ENCODE measurements around the gene WBP2.
A peak's percentile ranks its signal among the peaks of the same experiment; 100 is the strongest.

The WBP2 gene

DNA sequence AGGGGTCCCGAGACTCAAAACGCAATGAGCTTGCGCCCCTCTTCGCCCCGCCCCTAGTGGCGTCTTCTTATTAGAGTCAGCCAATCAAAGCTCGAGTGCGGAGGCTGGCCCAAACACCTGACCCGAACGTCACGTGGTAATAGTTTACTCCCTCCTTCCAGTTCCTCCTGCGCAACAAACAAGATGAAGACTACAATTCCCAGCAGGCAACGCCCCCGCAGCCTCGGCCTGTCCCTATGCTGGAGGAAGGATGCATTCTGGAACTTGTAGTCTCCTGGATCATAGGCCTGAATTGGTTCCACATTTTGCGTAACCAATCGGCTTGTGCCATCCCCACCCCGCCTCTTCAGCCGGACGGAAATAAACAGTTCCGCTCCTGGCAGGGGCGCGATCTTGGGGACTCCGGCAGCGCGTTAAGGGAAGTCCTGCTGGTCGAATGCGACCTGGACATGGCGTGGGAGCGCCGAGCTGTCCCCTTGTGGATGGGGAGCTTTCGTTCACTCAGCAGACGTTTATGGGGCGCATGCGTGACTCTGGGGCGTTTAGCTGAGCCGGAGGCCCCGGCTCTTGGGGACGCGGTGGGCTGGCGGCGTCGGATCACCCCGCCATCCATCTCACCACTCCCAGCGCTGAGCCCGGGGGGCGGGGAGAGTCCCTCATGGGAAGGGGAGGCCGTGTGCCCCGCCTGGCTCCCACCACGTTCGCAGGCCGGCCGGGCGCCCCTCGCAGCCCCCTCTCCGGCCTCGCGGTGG is at the start of gene WBP2:
TSS of gene WBP2 (minus strand) at position 26 of the 752 bp plus-strand sequence. CDS start 38 bp downstream, outside the sequence.
- peak; percentile 100 for DNase-seq

DNA sequence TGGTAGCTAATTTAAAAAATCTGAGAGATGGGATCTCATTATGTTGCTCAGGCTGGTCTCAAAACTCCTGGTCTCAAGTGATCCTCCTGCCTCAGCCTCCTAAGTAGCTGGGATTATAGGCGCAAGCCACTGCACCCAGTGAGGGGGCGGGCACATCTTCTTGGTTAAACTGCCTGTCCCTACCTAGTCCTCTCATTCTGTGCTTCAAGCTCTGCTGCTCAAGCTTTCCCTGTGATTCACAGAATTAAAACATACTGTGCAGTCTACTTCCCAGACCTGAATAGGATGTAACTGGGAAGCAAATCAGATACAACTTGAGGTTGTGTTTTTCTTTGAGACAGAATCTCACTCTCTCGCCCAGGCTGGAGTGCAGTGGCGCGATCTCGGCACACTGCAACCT is 47.3 kb upstream of the WBP2 start:
- no peak for DNase-seq

DNA sequence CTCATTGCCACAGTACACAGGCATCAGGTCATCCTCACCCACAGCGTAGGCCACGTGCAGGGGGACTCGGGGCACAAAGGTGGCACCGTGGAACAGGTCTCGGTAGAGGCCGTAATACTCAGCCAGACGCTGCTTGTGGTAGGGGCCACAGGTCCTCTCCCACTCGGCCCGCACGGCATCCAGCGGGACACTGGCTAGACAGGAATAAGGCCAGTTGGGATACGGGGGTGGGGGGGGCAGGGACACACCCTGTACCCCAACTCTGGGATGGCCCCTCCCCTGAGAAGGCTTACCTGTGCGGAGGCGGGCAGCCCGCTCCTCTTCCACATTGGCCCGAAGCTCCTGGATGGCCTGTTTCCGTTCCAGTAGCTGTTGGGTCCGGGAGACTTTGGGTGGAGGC is 46.6 kb upstream of the WBP2 start:
- no peak for DNase-seq

DNA sequence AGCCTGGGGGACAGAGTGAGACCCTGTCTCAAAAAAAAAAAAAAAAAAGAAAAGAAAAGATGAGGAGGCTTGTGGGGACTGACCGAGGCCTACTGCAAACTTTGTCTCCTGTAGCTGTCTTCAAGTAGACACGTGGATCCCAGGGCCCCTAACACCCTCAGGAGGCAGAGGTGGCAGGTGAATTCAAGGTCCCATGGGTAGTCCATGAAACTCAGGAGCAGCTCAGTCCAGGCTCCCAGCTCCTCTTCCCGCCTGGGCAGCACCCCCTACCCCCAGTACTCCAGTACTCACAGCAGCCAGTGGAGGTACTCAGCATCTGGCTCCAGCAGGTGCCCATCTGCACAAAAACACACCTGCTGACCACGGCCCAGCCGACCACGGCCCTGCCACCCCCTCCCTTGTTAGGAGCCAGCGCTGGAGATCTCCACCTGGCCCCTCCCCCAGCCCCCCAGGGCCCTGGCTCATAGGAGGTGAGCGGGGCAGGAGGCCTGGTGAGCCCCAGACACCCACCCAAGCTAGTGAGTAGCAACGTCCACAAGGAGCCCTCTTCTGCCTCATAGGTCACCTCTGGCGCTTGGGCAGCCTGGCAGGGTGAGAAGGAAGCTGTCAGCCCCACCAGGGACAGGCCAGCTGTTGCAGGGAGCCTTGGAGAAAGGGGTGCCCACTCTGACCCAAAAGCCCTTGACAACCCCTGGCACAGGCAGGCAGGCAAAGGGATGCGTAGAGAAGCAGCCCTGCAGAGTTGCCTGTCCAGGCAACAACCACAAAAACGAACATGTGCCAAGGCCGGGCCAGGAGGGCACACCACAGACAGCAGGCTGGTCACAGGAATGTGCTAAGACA is 45.8 kb upstream of the WBP2 start:
- no peak for DNase-seq

DNA sequence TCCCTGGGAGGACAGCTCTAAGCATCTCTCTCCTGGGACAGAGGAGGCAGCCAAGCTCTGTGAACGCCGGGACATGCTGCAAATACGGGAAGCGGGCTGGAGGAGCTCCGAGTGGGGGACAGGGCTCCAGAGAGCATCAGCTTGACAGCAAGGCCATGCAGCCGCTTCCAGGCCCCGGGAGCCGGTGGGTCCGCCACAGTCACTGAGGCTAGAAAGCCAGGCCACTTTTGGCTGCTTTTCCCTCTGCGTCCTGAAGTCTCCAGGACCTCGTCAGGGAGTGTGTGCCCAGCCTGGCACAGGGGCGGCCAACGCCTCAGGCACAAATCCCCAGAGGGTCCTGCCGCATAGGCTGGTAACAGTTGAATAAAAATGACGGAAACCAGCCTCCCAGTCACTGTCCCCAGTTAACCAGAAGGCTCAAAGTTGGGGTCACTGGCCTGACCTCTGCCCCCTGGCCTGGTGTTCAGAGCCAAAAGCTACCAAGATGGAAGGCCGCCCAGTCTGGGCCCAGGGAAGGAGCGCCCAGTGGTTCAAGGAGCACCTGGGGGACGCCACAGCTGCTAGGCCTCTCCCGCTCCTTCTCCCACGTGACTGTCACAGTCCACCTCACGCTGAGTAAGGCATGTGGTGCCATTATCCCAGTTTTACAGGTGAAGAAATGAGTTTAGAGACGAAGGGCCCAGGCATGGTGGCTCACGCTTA is 44.8 kb upstream of the WBP2 start:
- DNase-seq = no peak

DNA sequence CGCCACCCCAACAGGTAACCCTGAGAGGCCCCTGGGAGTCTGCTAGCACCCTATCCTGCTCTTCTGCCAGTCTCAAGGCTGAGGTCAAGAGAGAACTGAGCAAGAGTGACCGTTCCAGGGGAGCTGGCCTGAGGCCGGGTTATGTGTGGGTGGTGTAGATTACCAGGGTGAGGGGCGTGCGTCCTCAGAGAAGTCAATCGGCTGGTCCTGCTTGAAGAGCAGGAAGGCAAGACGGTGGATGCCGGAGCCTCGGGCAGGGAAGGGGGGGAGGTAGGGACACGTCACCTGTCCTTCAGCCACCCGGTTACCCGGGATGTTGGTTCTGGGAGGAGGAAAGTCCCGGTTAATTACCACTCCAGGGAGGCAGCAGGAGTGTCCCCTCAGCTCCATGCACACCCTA is 44.2 kb upstream of the WBP2 start:
- DNase-seq = no peak

DNA sequence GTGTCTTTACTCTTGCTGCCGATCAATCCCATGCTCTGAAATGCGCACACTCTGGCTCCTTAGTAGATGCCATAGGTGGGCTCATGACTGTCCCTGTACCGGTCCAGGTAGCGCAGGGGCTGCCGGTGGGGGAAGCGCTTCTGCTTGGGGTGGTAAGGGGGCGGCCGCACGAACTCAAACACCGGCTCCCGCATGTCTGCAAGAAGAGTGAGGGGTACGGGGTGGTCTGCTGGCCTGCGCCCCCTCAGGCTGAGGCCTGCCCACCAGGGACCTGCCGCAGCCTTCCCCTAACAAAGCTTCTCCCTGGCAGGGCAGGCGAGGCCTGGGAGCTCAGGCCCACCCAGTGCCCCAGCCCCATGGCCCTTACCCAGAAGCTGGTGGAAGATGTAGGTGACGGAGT is 43.7 kb upstream of the WBP2 start:
- no peak for DNase-seq

DNA sequence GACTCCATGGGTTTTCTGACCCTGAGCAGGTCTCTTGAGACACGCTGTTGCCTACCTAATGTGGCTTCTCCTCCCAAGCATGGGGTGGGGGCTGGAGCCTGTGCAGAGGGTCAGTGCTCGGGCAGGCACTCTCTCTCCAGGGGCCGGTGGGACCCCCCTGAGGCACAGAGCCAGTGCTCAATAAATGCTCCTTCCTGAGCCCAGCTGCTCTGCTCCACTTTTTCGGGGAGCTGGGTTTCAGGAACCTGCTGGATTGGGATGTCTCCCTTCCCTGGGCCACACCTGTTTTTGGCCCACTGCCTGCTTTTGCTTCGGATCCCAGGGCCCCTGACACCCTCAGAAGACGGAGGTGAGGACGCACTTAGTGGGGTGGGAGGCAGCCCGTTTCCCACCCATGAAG is 42.9 kb upstream of the WBP2 start:
- DNase-seq = no peak

DNA sequence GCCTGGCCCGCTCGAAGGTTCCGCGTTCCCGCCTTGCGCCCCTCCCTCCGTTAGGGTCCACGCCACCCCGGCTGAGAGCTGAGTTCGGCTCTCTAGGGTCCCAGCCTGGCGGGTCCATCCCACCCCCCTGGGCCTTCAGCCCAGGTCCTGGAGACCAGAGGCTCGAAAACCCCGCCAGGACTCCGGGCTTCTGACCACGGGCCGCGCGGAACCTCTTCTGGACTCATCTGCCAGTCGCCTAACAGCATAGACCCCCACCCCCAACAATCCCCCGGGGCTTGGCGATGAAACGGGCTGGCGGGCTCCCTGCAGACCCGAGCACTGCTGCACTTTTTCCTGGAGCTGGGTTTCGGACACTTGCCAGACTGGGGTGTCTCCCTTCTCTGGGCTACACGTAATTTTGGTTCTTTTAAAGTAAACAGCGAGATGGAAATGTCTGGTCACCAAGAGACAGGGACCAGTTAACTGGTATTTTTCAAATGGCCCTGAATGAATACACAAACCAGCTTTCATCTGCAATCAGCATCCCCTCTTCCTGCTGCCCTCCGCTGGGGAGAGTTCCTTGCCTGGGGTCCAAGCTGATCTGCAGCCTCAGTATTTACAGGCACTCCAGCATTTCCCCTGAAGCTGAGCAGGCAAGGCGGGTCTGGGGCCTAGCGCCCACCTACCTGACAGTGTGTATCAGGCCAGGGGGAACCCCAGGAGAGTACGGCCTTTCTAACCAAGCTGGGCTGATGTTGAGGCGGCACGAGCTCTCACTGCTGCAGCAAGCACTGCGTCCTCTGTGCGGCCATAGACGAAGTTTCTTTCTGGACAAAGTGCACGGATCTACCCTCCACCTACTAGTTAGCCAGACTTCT is 42.3 kb upstream of the WBP2 start:
- DNase-seq = no peak

DNA sequence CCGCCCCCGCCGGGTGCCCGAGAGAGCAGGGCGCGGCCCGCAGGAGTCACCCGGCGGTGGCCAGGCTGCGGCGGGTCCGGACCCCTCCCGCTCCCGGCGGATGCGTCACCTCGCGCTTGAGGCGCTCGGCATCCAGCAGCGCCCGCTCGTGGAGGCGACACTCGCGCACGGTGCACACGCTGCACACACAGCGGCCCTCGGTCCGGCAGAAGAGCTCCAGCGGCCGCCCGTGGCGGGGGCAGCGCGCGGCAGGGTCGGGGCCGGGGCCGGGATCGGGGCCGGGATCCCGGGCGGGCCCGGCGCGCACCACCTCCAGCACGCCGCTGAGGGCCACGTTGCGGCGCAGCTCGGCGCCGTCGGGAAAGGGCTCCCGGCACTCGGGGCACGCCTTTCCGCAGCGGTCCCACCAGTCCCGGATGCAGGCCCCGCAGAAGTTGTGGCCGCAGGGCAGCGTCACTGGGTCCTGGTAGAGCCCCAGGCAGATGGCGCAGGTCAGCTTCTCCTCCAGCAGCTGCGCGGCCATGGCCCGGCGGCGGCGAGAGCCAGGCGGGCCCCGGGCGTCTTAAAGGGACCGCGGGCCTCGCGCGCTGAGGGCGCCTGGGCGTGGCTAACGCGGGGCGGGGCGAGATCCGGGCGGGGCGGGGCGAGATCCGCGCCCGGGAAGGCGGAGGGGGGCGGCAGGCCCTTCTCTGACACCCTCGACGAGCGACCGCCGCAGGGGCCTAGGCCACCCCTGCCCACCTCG is 41.5 kb upstream of the WBP2 start, which contains the start of gene TRIM65:
TSS of gene TRIM65 (minus strand) at position 537 of the 745 bp plus-strand sequence. CDS start at position 523, 14 bp downstream.
- DNase-seq = peak; percentile 36

DNA sequence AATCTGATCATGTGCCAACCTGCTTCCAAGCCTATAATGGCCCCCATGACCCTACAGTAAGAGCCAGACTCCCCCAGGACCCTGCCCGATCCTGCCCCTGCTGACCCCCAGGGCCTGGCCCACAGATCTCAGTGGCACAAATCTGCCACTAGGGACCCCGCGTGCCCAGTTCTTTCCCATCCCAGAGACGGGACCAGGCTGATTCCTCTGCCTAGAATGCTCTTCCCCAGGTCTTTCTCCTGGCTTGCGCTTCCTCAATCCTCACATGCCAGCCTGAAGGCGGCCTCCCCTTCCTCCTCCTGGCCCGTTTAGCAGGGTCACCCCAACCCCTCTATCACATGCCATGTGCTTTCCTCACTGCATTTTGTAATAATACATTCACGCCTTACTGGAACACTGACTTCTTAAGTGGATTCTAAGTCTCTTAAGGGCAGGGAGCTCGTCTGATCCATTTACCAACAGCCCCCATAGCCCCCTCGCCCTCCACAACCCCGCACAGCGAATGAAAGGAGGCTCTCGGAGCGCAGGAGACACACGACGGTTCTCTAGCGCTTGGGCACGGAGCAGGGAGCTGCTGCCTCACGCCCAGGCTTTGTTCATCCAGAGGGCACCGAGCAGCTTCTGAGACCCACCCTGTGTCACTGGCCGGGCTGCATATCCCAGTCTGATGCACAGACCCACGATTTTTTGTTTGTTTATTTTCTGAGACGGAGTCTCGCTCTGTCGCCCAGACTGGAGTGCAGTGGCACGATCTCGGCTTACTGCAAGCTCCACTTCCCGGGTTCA is 40.4 kb upstream of the WBP2 start:
- DNase-seq = peak; percentile 9

DNA sequence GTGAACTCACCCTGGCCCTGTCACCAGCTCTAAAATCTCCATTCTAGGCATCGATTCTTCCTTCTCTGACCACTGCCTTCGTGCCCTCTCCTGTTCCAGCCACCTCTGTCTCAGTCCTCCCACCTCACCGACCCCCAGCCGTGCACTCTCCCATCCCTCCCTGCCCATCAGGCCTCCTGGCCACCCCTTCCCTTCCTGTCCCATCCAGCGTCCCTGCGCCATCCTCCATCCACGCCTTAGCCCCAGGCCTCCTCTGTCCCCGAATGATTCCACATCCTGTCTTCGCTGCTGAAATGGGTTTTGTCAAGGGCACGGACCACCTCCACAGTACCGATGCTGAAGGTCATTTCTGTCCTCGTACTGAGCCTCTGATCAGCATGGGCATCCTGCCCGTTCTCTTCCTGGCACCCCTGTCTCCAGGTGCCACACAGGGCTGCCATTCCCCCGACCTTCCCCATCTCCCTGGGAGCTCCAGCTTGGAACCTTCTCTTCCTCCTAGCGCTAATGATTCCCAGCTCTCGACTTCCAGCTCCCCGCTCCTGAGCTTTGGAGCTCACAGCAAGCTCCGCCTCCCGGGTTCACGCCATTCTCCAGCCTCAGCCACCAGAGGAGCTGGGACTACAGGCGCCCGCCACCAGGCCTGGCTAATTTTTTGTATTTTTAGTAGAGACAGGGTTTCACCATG is 39.1 kb upstream of the WBP2 start:
- no peak for DNase-seq

DNA sequence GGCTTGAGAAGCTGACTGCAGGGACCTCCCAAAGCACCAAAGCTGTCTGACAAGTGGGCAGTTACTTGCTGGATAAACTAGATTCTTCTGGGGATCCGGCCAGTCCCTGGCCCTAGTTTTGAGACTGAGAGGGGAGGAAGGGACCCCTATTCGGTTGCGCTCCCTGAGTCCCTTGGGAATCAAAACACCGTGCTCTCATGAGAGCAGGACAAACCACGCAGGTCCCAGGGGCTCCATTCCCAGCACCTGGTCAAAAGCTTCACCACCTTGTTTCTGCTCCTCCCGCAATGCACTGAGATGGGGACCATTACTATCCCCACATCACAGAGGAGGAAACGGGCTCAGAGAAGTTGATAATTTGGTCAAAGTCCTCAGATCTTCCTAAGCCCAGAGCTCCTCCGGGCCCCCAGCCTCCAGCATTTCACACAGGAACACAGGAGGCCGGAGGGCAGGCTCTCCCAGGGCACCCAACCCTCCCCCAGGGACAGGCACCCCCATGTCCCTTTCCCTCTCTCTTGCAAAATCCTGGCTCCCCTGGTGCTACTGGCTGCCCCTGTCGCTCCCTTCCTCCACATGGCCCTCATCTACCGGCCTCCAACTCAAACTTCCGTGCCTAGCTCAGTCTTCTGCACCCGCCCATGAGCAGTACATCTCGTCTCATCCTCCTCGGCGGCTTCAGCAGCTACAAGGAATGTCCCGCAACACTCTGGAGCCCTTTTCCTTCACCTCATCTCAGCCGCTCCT is 38.3 kb upstream of the WBP2 start:
- DNase-seq = no peak

DNA sequence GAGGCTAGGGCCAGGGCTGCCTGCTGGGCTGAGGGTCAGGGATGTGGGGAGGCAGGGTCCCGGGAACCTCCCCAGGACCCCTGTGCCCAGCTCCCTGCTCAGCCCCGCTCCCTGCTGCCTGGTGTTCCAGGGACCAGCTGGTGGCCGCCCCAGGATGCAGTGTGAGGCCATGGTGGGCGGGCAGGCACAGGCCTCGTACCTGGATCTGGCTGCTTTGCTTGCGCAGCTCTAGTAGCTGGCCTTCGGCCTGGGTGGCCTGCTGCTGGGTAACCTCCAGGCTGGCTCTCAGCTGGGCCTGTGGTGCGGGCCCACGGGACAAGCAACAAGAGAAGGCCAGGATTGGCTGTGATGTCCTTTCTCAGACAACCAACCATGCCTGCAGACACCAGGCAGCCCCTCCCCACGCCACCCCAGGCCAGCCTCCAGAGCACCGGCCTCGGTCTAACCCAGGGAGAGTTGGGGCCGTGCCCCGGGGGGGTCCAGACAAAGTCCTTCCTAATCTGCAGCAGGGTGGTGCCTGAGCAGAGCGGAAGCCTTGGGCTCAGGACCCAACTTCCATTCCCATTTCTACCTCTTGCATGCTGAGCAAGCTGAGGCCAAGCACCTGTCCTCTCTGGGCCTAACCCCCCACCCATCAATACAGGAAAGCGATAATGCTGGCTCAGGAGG is 37.6 kb upstream of the WBP2 start:
- DNase-seq = no peak

DNA sequence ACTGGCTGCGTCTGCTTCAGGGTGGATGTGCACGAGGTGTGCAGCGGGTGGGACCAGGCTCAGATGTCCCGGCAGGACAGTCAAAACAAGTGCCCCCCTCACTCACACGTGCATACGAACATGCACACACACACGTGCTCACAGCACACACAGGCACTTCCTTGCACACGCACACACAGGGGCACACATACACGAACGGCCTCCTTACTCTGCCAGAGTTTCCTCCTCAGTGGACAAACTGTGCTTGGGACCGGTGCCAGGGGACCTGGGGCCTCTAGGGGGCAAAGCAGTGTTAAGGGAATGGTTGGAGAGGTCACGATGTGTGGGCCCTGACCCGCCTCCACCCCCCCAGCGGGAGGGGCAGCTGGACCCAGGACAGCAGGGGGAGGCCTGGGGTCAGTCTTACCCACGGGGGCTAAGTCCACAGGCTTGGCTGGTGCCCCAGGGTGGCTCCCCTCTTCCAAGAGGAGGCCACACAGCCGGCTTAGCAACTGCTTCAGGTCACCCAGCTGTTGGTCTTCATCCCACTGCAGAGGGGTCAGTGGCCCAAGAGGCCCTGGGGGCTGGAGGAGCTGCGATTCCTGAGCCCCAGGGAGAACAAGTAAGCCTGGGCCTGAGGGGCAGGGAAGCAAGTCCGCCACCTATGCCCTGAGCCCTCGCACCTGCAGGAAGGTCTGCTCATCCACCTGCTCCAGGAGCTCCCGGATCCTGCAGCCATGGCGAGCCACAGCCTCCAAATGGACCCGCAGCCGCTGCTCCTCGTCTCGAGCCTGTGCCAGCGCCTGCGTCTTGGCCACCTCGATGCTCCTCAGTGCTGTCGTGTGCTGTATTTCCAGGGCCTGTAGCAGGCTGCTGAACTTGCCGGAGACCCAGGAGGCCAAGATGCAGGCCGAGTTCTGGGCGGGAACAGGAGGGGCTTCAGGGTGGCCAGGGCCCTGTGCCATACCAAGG is 36.7 kb upstream of the WBP2 start:
- DNase-seq = no peak

DNA sequence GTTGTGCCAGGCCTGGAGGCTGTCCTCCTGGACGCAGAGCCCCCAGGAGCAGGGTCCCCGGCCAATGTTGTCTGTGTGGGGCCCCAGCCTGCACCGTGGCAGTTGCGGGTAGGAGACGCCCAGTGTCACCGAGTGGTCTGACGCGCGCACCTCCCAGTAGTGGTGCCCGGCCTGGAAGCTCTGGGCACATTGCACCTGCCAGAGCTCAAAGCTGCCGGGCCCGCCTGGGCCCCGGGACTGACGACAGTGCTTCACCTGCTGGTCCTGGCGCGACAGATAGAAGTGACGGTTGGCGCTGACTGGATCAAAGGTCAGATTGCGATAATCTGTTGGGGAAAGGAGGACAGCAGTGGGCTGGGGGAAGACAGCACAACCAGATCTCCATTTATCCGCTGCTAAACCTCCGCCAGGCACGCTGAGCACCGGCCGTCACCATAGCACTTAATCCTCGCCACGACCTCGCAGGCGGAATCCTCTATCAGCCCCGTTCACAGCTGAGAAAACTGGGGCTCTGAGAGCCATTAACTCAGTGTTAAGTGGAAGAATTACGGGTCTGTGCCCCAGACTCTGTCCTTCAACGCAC is 36.0 kb upstream of the WBP2 start:
- DNase-seq = no peak

DNA sequence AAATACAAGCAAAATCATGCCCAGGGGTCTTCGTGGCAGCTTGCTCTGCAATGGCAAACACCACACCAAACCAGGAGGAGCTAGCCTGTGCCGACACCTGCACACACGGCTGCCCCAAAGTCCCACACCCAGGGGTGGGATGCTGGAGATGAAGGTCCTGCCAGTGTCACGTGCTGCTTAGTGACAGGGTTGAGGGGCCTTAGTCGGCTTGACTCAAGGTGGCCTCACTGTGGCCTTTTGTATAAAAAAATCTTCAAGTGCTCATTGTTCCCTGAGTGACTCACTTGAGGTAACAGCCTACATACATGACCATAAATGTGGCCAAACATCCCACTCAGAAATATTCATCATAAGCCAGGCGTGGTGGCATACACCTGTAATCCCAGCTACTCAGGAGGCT is 34.3 kb upstream of the WBP2 start:
- no peak for DNase-seq
